Measurements from ENCODE around the gene HDLBP.

HDLBP gene

DNA sequence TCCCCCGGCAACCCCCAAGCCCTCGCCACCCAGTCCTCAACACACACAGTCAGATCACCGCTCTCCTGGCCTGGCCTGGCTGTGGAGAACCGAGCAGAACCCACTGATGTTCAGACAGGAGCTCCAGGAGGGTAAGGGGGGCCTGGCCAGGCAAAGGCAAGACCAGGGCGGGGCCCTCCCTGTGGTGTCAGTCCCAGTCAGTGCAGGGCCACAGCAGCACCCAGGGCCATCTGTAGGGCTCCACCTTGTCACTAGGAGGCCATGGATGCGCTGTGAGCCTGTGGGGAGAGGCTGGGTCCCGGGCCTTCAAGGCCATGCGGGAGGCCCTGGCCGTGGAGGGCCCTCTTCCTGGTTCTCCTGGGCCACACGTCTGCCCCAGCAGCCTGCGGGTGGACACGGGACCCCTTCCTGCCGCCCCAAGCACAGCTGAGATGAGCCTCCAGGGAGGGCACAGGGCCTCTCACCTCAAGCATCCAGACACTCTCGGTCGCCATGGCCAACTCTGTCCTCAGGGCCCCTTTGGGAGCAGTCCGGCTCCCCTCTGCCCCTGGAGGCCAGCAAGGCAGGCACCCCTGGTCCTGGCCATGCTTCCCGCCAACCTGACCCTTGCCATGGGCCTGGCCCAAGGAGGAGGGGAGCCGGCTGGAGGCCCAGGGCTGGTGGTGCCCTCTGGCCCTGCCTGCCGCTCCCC lies 125.0 kb downstream of the HDLBP start:
- DNase-seq (ENCODE audit: low spot score): no peak
- H3K4me3 ChIP-seq: no peak overlapping the region
- TF ChIP-seq, protein P1, sequence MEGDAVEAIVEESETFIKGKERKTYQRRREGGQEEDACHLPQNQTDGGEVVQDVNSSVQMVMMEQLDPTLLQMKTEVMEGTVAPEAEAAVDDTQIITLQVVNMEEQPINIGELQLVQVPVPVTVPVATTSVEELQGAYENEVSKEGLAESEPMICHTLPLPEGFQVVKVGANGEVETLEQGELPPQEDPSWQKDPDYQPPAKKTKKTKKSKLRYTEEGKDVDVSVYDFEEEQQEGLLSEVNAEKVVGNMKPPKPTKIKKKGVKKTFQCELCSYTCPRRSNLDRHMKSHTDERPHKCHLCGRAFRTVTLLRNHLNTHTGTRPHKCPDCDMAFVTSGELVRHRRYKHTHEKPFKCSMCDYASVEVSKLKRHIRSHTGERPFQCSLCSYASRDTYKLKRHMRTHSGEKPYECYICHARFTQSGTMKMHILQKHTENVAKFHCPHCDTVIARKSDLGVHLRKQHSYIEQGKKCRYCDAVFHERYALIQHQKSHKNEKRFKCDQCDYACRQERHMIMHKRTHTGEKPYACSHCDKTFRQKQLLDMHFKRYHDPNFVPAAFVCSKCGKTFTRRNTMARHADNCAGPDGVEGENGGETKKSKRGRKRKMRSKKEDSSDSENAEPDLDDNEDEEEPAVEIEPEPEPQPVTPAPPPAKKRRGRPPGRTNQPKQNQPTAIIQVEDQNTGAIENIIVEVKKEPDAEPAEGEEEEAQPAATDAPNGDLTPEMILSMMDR (IDR thresholded peaks at IDR 0.05): no peak
- H3K27ac ChIP-seq: no peak overlapping the region

DNA sequence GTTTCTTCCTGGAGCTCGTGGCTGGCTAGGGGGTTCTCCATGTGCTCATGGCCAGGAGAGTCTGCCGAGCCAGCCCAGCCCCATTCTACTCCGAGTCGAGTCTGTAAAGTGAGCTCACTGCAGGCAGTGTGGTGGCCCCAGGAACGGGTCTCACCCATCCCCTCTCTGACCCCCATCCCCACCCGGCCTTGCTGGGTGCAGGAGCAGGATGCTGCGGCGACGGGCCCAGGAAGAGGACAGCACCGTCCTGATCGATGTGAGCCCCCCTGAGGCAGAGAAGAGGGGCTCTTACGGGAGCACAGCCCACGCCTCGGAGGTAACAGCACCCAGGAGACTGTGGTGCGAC lies 125.6 kb downstream of the HDLBP start:
- no peak for DNase-seq (ENCODE audit: low spot score)
- H3K4me3 ChIP-seq: no peak overlapping the region

DNA sequence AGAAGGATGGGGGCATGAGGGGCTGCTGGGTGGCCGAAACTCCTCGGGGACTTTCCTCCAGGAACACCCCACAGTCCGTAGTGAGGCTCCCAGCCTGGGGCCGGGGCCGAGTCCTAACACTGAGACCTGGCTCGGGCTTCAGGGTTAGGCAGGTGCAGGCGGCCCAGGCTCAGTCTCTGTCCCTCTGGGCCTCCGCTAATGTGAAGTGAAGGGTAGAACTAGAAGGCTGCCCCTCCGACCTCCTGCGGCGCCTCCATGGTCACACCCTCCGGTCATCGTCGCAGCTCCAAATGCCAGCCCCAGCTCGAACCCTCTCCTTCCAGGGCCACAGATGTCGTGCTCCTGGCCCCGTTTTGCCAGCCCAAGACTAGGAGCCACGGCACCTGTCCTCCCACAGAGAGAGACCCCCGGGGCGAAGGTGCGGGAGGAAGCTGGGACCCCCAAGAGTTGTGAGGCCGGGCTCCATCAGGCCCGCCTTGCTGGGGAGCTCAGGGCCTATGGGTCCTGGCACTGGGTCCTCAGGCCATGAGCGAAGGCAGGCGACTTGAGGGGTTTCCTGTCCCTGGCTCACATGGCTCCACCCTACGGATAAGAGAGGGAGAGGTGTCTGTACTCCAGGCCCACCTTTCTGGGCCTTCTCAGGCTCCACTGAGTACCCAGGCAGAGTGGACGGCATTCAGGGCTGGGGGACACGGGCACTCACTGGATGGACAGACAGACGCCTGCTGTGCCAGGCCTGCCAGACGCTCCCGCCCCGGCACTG lies 126.2 kb downstream of the HDLBP start:
- TF ChIP-seq, protein P1 (IDR thresholded peaks at IDR 0.05): no peak
- no peak overlapping the region for H3K27ac ChIP-seq
- no peak overlapping the region for H3K4me3 ChIP-seq
- DNase-seq (ENCODE audit: low spot score): no peak

More for the DNA sequence above, 125.6 kb downstream of the HDLBP start:
- H3K27ac ChIP-seq: no peak overlapping the region
- TF ChIP-seq, protein P1 (IDR thresholded peaks at IDR 0.05): no peak

DNA sequence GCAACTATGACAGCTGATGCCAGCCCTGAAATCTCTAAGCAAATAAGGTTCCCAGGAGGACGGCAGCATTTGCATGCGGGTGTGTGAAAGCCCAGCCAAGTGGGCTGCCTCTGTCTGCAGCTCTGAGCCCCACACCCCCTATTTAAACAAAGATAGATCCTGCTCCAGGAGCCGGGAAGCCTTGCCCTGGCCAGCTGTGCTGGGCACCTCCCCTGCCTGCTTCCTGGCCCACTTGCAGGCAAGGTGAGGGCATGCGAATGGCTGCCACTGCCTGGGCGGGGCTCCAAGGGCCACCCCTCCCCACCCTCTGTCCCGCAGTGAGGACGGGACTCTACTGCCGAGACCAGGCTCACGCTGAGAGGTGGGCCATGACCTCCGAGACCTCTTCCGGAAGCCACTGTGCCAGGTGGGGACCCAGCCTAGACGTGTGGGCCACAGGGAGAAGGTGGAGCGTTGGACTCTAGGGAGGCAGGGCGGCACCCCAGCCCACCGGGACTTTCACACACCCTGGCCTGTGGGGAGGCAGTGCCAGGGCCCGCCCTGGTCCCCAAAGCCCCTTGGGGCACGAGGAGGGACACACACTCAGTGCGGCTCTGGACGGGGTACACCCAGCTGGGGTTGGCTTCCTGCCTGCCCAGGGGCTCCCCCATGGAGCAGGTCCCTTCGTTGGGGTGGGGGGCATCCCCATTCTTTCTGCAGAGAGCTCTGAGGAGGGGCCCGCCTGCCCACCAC lies 126.9 kb downstream of the HDLBP start, which contains the start of gene ANO7:
TSS of gene ANO7 (plus strand) at position 317 of the 732 bp plus-strand sequence. CDS start 1,387 bp downstream, outside the sequence.
- Histone ChIP-seq H3K27ac (no peak within 1 kb of the TSS), H3K4me3 (no peak within 1 kb of the TSS)
- TF ChIP-seq, protein P1 (IDR thresholded peaks at IDR 0.05): no peak
- DNase-seq (ENCODE audit: low spot score): no peak

DNA sequence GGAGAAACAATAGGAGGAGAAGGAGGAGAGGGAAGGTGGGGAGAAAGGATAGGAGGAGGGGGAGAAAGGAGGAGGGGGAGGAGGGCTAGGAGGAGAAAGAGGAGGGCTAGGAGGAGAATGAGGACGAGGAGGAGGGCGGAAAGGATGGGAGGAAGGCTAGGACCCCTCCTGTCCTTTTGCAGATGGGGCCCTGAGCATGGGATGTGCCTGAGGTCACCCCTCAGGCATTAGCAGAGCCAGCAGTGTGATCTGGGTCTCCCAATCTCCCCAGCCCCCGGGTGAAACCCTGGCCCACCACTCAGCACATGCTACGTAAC lies 127.6 kb downstream of the HDLBP start:
- no peak overlapping the region for H3K27ac ChIP-seq
- TF ChIP-seq, protein P1 (IDR thresholded peaks at IDR 0.05): no peak
- H3K4me3 ChIP-seq: no peak overlapping the region
- no peak for DNase-seq (ENCODE audit: low spot score)

DNA sequence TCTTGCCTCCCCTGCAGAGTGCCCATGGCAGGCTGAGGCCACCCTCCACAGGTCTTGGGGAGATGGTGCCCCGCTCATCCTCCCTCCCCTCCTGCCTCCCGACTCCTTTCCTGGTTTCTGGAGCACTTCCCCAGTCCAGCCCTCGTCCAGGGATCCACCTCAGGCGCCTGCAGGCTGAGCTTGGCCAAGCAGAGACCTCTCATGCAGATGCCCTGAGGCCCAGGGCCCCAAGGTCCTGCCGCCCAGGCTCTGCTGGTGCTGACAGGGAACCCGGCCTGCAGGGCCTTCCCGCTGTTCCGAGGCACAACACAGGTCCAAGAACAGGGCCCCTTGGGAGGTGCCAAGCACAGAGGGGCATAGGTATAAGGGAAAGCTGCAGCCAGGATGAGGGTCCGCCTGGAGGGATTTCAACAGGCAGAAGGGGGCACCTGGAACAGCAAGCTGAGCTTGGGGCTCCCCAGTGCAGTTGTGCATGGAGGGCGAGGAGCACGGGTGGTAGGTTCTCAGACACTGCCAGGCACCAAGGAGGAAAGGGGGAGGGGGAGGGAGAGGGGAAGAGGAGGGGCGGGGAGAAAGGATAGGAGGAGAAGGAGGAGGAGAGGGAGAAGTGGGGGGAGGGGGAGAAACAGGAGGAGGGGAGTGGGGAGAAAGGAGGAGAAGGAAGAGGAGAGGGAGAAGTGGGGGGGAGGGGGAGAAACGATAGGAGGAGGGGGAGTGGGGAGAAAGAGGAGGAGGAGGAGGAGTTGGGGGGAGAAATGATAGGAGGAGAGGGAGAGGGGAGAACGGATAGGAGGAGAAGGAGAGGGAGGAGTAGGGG lies 128.2 kb downstream of the HDLBP start:
- Histone ChIP-seq H3K4me3 (no peak overlapping the region), H3K27ac (no peak overlapping the region)
- no peak for DNase-seq (ENCODE audit: low spot score)
- TF ChIP-seq, protein P1 (IDR thresholded peaks at IDR 0.05): no peak

Measured in coronary artery (tissue), 2 donors.